ENCODE data around the gene FLT3.

DNA sequence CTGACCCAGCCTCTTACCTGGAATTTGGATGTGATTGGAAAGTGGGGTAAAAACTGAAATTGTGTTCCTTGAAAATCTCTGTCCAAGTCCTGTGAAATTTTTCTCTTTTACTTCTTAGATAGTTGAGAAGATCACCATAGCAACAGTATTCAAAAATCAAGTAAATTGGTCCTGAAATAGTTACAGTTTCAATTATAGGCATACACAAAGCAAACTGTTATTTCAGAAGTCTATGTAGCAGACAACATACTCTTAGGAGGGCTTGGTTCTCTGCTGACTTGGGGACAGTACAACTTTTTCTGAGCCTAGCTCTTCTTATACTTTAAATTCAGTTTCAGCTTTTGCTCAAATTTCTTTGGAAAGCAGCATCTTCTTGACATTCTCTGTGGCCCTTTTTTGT is 73.3 kb downstream of the FLT3 start:
- no peak for TF ChIP-seq CTCF (IDR thresholded peaks at IDR 0.05; ENCODE audit: insufficient read depth, low read length, poor library complexity, severe bottlenecking)
- no peak for TF ChIP-seq EZH2phosphoT487 (conservative IDR thresholded peaks at IDR 0.05; ENCODE audit: low read length)
